Measurements from ENCODE around the gene CIAO3. TPM values are rescaled to one million over a fixed set of nuclear protein-coding genes. Genes with fewer than 3 reads are reported as not detected.

Gene CIAO3
- total RNA-seq, 4 donors from 2014 or later = 35.2 to 110 (median 52.0) TPM

DNA sequence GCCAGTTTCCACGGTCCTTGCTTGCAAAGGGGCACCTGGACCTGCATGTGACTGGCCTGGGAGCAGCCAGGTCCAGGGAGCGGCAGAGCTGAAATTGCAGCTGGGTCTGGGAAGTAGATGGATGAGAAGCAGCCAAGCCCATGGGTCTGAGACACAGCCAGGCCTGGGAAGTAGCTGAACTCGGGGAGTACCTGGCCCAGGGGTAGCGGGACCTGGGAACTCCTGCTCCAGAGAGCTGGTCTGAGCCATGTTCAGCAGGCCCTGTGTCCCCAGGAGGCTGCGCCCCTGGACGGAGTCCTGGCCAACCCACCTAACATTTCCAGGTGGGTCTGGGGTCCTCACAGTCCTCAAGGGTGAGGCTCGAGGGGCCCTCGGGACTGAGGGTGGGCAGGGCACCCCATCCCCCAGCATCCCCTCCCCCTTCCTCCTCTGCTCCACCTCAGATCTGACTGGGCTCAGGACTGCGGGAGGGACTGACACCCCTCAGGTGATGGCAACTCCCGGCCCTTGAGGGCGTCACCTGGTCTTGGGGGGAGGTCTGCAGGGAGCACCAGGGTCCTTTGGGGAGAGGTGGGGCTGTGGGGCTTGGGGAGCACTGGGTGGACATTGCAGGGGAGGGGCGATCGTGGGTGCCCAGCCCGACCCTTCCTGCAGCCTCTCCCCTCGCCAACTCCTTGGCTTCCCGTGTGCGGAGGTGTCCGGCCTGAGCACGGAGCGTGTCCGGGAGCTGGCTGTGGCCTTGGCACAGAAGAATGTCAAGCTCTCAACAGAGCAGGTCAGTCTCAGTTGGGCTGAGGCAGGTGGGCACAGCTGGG lies 22.8 kb upstream of the CIAO3 start:
- no peak overlapping the region for H3K27ac ChIP-seq
- 77% methylated on average over 12 of the region's 21 CpGs for WGBS
- DNase-seq (ENCODE audit: low spot score in 2 of 2) = no peak
- H3K4me3 ChIP-seq = no peak overlapping the region
- peaks cover 14% of the 10 kb centered on the region for H3K4me1 ChIP-seq
- H3K36me3 ChIP-seq = no peaks in the 10 kb centered on the region
- peaks cover 43% of the 10 kb centered on the region for H3K27me3 ChIP-seq
- TF ChIP-seq POLR2AphosphoS5 (IDR thresholded peaks at IDR 0.05) (no peak), POLR2A (IDR thresholded peaks at IDR 0.05) (no peak), EP300 (IDR thresholded peaks at IDR 0.05) (no peak)
- TF ChIP-seq, protein P1, sequence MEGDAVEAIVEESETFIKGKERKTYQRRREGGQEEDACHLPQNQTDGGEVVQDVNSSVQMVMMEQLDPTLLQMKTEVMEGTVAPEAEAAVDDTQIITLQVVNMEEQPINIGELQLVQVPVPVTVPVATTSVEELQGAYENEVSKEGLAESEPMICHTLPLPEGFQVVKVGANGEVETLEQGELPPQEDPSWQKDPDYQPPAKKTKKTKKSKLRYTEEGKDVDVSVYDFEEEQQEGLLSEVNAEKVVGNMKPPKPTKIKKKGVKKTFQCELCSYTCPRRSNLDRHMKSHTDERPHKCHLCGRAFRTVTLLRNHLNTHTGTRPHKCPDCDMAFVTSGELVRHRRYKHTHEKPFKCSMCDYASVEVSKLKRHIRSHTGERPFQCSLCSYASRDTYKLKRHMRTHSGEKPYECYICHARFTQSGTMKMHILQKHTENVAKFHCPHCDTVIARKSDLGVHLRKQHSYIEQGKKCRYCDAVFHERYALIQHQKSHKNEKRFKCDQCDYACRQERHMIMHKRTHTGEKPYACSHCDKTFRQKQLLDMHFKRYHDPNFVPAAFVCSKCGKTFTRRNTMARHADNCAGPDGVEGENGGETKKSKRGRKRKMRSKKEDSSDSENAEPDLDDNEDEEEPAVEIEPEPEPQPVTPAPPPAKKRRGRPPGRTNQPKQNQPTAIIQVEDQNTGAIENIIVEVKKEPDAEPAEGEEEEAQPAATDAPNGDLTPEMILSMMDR (IDR thresholded peaks at IDR 0.05) = no peak
- no peaks in the 10 kb centered on the region for H3K9me3 ChIP-seq

- WGBS = no CpG with 5 or more reads among the region's 17 CpGs
- H3K27me3 ChIP-seq = peaks cover 39% of the 10 kb centered on the region
- H3K4me1 ChIP-seq = peaks cover 9% of the 10 kb centered on the region
- TF ChIP-seq, protein P1 (IDR thresholded peaks at IDR 0.05) = no peak
- no peak for TF ChIP-seq POLR2A (IDR thresholded peaks at IDR 0.05)
- TF ChIP-seq POLR2AphosphoS5 (IDR thresholded peaks at IDR 0.05) = no peak
- no peak for TF ChIP-seq EP300 (IDR thresholded peaks at IDR 0.05)
- H3K9me3 ChIP-seq = no peaks in the 10 kb centered on the region
- H3K4me3 ChIP-seq = no peak overlapping the region
- no peak overlapping the region for H3K27ac ChIP-seq
- H3K36me3 ChIP-seq = no peaks in the 10 kb centered on the region
- DNase-seq (ENCODE audit: low spot score in 2 of 2) = no peak
Observed at GRCh38 chr16:762595-763268, 21.9 kb upstream of the CIAO3 start.

DNA sequence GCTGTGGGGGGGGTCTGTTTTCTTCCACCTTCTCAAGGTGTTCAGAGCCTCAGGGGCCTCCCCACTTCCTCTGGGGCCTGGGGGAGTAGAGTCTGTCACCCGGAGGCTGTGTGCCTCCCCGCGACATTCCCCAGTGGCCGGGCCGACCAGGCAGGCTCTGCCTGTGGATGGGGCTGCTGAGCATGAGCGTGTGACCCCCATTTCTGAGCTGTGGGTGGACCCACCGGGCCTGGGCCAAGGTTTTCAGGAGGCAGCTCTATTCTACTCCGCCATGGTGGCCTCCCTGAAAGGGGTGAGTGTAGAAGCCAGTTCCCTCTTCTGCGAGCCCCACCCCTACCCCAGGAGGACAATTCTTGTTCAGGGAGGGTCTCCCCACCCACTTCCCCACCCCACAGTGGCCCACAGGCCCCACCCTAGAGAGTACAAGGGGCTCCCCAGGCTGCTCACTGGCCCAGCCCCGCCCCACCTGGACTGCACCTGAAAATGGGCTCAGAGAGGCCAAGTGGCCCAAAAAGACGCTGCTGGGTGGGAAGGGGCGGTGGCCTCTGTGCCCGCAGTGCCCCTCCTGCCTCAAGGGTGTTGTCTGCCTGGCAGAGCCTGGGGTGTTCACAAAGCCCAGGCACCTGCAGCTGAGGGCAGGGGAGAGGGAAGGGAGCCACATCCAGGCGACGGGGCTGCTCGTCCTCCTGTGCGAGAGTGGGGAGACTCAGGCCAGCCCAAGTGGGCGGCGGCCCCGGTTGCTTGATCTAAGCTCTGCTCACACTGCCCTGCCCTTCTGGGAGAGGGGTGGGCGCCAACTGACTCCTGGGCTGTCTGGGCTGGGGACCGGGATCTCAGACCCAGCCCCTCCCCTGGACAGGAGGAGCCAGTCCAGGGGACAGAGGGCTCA lies 21.1 kb upstream of the CIAO3 start:
- Histone ChIP-seq H3K4me1 (peaks cover 9% of the 10 kb centered on the region), H3K9me3 (no peaks in the 10 kb centered on the region), H3K4me3 (no peak overlapping the region), H3K27me3 (peaks cover 39% of the 10 kb centered on the region), H3K36me3 (no peaks in the 10 kb centered on the region), H3K27ac (no peak overlapping the region)
- 58% methylated on average over 8 of the region's 22 CpGs for WGBS
- TF ChIP-seq POLR2AphosphoS5 (IDR thresholded peaks at IDR 0.05) (no peak), EP300 (IDR thresholded peaks at IDR 0.05) (no peak), POLR2A (IDR thresholded peaks at IDR 0.05) (no peak)
- TF ChIP-seq, protein P1 (IDR thresholded peaks at IDR 0.05) = no peak
- DNase-seq (ENCODE audit: low spot score in 2 of 2) = no peak

- Histone ChIP-seq H3K4me1 (peaks cover 9% of the 10 kb centered on the region), H3K4me3 (no peak within 1 kb of the TSS), H3K27ac (no peak within 1 kb of the TSS), H3K9me3 (no peaks in the 10 kb centered on the region), H3K27me3 (peaks cover 38% of the 10 kb centered on the region), H3K36me3 (no peaks in the 10 kb centered on the region)
- TF ChIP-seq, protein P1 (IDR thresholded peaks at IDR 0.05) = no peak
- no peak for TF ChIP-seq POLR2A (IDR thresholded peaks at IDR 0.05)
- TF ChIP-seq EP300 (IDR thresholded peaks at IDR 0.05) = no peak
- TF ChIP-seq POLR2AphosphoS5 (IDR thresholded peaks at IDR 0.05) = no peak
- no CpG with 5 or more reads among the region's 37 CpGs for WGBS
- DNase-seq (ENCODE audit: low spot score in 2 of 2) = no peak
Observed at GRCh38 chr16:760545-761343, 19.9 kb upstream of the CIAO3 start, which contains the start of gene MSLN. Gene MSLN, plus strand, starts transcription at chr16:760734. Its CDS starts 1,947 bp downstream, at chr16:762681.

Data from suprapubic skin (tissue), 4 donors.